DOHH2 (cell line): ENCODE measurements around the gene UBE2D2.

Experiments used
- H3F3A ChIP-seq: fragments of 200-600 bp; sonication (generic), shearing (Covaris generic); 2 replicates; pipeline ENCODE4 v1.6.0; 2016; ENCODE audit warnings: antibody characterized with exemption, mild to moderate bottlenecking; ENCODE audit not compliant: control insufficient read depth, insufficient read depth
- H3K27ac ChIP-seq: fragments of 200-600 bp; sonication (generic); 2 replicates; pipeline ENCODE4 v1.5.1; 2014; ENCODE audit warnings: low read depth, mild to moderate bottlenecking, low read length, moderate library complexity
- H3K27me3 ChIP-seq: fragments of 200-600 bp; sonication (generic); 2 replicates; pipeline ENCODE4 v1.6.1; 2014; ENCODE audit warnings: mild to moderate bottlenecking, low read length, mixed read lengths; ENCODE audit not compliant: control insufficient read depth
- H3K36me3 ChIP-seq: fragments of 200-600 bp; sonication (generic); 2 replicates; pipeline ENCODE4 v1.6.1; 2014; ENCODE audit warnings: mild to moderate bottlenecking, low read length, moderate library complexity, mixed read lengths; ENCODE audit not compliant: control insufficient read depth
- H3K4me1 ChIP-seq: fragments of 200-600 bp; sonication (generic); 2 replicates; pipeline ENCODE4 v1.6.1; 2014; ENCODE audit warnings: mild to moderate bottlenecking, low read length, mixed read lengths; ENCODE audit not compliant: control insufficient read depth
- H3K4me2 ChIP-seq: fragments of 200-600 bp; sonication (generic); 2 replicates; pipeline ENCODE4 v1.6.0; 2014; ENCODE audit warnings: mild to moderate bottlenecking, low read length, moderate library complexity
- H3K4me3 ChIP-seq: fragments of 200-600 bp; sonication (generic); 2 replicates; pipeline ENCODE4 v1.5.1; 2014; ENCODE audit warnings: mild to moderate bottlenecking, low read length, mixed read lengths
- H3K79me2 ChIP-seq: fragments of 200-600 bp; sonication (generic); 2 replicates; pipeline ENCODE4 v1.6.1; 2014; ENCODE audit warnings: mild to moderate bottlenecking, low read length, mixed read lengths; ENCODE audit not compliant: control insufficient read depth
- H3K9me2 ChIP-seq: fragments of 200-600 bp; sonication (generic); replicated peaks from 2 replicates; pipeline ENCODE4 v1.6.1; 2014; ENCODE audit warnings: mild to moderate bottlenecking, low read length, mixed read lengths; ENCODE audit not compliant: control insufficient read depth
- H3K9me3 ChIP-seq: fragments of 200-600 bp; sonication (generic); 2 replicates; pipeline ENCODE4 v1.6.1; 2014; ENCODE audit warnings: antibody characterized with exemption, low read length, mixed read lengths; ENCODE audit not compliant: control insufficient read depth, insufficient read depth
- H4K20me1 ChIP-seq: fragments of 200-600 bp; sonication (generic); 2 replicates; pipeline ENCODE4 v1.6.0; 2014; ENCODE audit warnings: low read depth, mild to moderate bottlenecking, antibody characterized with exemption, low read length, moderate library complexity; ENCODE audit not compliant: control insufficient read depth, insufficient read depth
- EZH2phosphoT487 ChIP-seq: fragments of 200-600 bp; sonication (generic); IDR thresholded peaks from 2 replicates; pipeline ENCODE4 v1.6.1; 2017; ENCODE audit warnings: borderline replicate concordance, mild to moderate bottlenecking, antibody characterized with exemption, low read length, moderate library complexity, mixed read lengths
- TF ChIP-seq, protein P1 (sequence below): fragments of 200-600 bp; sonication (generic); IDR thresholded peaks from one replicate; pipeline ENCODE4 v1.5.1; 2014; ENCODE audit warnings: antibody characterized with exemption, mild to moderate bottlenecking, low read depth, low read length; ENCODE audit not compliant: poor library complexity, severe bottlenecking

The UBE2D2 gene

DNA sequence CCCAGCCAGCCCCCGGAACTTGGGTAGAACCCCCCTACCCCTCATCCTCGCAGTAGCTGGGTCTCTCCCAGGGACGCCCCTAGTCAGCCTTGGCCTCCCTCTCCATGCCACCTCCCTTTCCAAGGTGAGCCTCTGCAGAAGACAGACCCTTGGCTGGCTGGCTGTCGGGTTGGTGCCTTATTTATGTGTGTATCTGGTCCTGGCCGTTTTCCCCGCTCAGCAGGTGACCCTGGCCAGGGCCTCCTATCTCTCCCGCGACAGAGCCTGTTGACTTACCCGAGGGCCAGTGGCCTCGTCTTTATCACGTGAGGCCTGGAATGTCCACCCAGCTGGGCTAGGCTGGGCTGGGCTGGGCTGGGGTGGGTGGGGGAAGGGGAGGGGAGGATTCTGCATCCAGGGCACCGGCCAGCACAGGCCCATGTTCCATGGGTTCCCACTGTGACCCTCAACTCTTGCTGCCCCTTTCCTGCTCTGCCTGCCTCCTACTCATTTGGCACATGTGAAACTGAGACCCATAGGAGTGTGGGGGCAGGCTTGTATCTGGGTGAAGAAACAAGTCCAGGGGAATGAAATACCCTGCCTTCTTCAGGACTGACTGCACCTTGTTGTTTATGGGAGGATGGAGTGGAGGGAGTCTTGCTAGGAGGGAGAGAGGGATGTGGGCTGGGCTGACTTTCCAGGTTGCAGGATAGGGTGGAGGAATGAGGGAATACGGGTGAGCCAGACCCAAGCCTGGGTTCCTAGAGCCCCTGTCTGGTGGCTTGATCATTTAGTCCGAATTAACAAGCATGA, 90.1 kb downstream of the UBE2D2 start:
- H3K4me3 ChIP-seq: peak overlapping the region; percentile 79
- H3K27ac ChIP-seq: peak overlapping the region; percentile 86
- 0 out of 2 replicates have a peak, but pooled peaks cover 3% of the 10 kb centered on the region for H3K36me3 ChIP-seq
- peaks cover 41% of the 10 kb centered on the region for H4K20me1 ChIP-seq
- H3K9me2 ChIP-seq: no peaks in the 10 kb centered on the region
- H3F3A ChIP-seq: peaks cover 13% of the 10 kb centered on the region
- peaks cover 67% of the 10 kb centered on the region for H3K4me1 ChIP-seq
- TF ChIP-seq, protein P1, sequence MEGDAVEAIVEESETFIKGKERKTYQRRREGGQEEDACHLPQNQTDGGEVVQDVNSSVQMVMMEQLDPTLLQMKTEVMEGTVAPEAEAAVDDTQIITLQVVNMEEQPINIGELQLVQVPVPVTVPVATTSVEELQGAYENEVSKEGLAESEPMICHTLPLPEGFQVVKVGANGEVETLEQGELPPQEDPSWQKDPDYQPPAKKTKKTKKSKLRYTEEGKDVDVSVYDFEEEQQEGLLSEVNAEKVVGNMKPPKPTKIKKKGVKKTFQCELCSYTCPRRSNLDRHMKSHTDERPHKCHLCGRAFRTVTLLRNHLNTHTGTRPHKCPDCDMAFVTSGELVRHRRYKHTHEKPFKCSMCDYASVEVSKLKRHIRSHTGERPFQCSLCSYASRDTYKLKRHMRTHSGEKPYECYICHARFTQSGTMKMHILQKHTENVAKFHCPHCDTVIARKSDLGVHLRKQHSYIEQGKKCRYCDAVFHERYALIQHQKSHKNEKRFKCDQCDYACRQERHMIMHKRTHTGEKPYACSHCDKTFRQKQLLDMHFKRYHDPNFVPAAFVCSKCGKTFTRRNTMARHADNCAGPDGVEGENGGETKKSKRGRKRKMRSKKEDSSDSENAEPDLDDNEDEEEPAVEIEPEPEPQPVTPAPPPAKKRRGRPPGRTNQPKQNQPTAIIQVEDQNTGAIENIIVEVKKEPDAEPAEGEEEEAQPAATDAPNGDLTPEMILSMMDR: no peak
- no peak for TF ChIP-seq EZH2phosphoT487
- no peaks in the 10 kb centered on the region for H3K9me3 ChIP-seq
- H3K27me3 ChIP-seq: no peaks in the 10 kb centered on the region
- peak overlapping the region; percentile 85 for H3K4me2 ChIP-seq
- peaks cover 77% of the 10 kb centered on the region for H3K79me2 ChIP-seq

DNA sequence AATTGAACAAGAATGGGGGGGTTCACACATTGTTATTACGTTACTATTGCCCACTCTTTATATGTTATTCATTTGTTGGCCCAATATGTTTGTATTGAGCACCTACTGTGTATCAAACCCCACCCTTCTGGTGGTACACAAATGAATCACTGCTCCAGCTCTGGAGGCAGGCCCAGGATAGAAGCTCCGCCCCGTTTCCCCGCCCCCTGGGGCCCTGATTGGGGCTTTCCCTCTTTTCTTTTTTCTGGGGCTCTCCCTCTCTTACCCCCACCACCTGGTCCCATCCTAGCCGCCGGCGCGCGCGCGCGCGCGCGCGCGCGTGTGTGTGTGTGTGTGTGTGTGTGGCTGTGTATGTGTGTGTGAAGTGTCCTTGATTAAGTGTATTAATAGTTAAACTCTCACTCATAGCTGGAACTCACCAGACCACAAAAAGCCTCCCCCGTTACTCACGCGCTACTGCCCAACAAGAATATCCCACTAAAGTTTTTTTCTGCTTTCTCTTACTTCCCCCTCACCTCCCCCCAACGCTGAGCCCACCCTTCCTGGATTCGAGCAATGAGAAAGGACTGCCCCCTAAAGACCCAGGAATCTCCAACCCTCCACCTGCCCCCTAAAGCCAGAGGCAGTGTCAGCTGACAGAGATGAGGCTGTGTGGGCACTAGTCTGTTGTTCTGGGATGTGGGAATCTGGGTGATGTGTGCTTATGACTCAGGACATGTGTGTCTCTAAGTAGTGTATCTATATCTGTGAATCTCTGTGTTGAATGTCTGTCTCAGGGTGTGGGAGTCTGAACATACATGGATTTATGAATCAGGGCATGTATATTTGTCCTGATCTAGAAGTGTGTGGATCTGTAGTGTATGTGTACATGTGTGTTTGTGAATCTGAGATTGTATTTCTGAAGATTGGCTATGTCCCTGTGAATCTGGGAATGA, 91.0 kb downstream of the UBE2D2 start:
- no peaks in the 10 kb centered on the region for H3K9me2 ChIP-seq
- H3K4me1 ChIP-seq: peaks cover 60% of the 10 kb centered on the region
- peaks cover 13% of the 10 kb centered on the region for H3F3A ChIP-seq
- H3K9me3 ChIP-seq: no peaks in the 10 kb centered on the region
- peaks cover 5% of the 10 kb centered on the region; the same call in 1 of the 2 replicates for H3K36me3 ChIP-seq
- H4K20me1 ChIP-seq: peaks cover 39% of the 10 kb centered on the region
- no peaks in the 10 kb centered on the region for H3K27me3 ChIP-seq
- H3K4me2 ChIP-seq: peak overlapping the region; percentile 85
- no peak for TF ChIP-seq EZH2phosphoT487
- peaks cover 86% of the 10 kb centered on the region for H3K79me2 ChIP-seq
- H3K4me3 ChIP-seq: peak overlapping the region; percentile 79
- H3K27ac ChIP-seq: peak overlapping the region; percentile 86

DNA sequence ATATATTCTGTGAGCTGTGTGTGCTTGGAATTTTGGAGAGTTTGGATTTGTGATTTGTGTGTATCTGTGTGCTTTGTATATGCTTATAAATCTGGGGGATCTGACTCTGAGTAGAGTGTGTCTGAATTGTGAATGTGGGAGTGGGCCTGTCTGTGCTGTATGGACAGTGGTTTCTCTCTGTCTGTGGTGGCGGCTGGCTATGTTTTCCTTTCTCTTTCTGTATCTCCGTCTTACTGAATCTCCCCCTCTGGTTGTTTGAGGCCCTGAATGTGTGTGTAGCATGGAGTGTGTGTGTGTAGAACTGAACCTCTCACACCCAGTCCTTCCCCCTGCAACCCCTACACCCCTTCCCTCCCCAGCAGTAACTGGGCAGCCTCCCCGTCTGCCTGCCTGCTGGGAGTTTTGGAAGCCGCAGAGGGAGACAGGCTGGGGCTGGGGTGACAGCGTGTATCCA, 91.7 kb downstream of the UBE2D2 start:
- H3K27me3 ChIP-seq: no peaks in the 10 kb centered on the region
- TF ChIP-seq, protein P1: no peak
- no peak for TF ChIP-seq EZH2phosphoT487
- peaks cover 60% of the 10 kb centered on the region for H3K4me1 ChIP-seq
- no peaks in the 10 kb centered on the region for H3K9me3 ChIP-seq
- peaks cover 93% of the 10 kb centered on the region for H3K79me2 ChIP-seq
- peaks cover 13% of the 10 kb centered on the region for H3F3A ChIP-seq
- H4K20me1 ChIP-seq: peaks cover 36% of the 10 kb centered on the region
- H3K27ac ChIP-seq: peak overlapping the region; percentile 86
- peak overlapping the region; percentile 85 for H3K4me2 ChIP-seq
- H3K9me2 ChIP-seq: no peaks in the 10 kb centered on the region
- peak overlapping the region; percentile 79 for H3K4me3 ChIP-seq
- H3K36me3 ChIP-seq: peaks cover 6% of the 10 kb centered on the region; the same call in 1 of the 2 replicates
